H1 (cell line): Measurements from ENCODE around the gene ZNF609. TPM values are rescaled to one million over a fixed set of nuclear protein-coding genes. Genes with fewer than 3 reads are reported as not detected.

Experiments
- ASH2L ChIP-seq: fragments of 200-600, 300-600 bp; sonication (generic); IDR thresholded peaks from one replicate; pipeline ENCODE4 v1.7.1; 2017; ENCODE audit warnings: low read length
- BCL11A ChIP-seq, 2 experiments: IDR thresholded peaks; one replicate each; pipeline ENCODE4 v1.6.1; 2011; ENCODE audit warnings: low read depth in 2 of 2, low read length in 2 of 2, mild to moderate bottlenecking in 2 of 2
- CBX8 ChIP-seq: fragments of 300-800, 300-1000 bp; sonication (generic); IDR thresholded peaks from 2 replicates; pipeline ENCODE4 v1.7.1; 2016; ENCODE audit warnings: low read depth, low read length, borderline replicate concordance
- CHD2 ChIP-seq: IDR thresholded peaks from 2 replicates; pipeline ENCODE4 v1.6.1; 2012; ENCODE audit warnings: low read length, improper control_type of control experiment
- E2F6 ChIP-seq: IDR thresholded peaks from 2 replicates; pipeline ENCODE4 v1.6.1; 2012; ENCODE audit warnings: inconsistent platforms
- MAX ChIP-seq: IDR thresholded peaks from 2 replicates; pipeline ENCODE4 v1.6.1; 2012; ENCODE audit warnings: inconsistent platforms
- SIRT6 ChIP-seq: IDR thresholded peaks from one replicate; pipeline ENCODE4 v1.7.1; 2012; ENCODE audit warnings: low read length, inconsistent platforms
- SUZ12 ChIP-seq: fragments of 200-600 bp; sonication (generic); IDR thresholded peaks from 2 replicates; pipeline ENCODE4 v1.6.1; 2012; ENCODE audit warnings: mild to moderate bottlenecking, inconsistent platforms, low read length, moderate library complexity, mixed read lengths
- TCF12 ChIP-seq: IDR thresholded peaks from 2 replicates; pipeline ENCODE4 v1.6.1; 2011; ENCODE audit warnings: low read depth, mild to moderate bottlenecking, low read length
- USF2 ChIP-seq: IDR thresholded peaks from 2 replicates; pipeline ENCODE4 v1.6.1; 2011; ENCODE audit warnings: low read length, improper control_type of control experiment
- polyA plus RNA-seq, 7 experiments: library from polyadenylated mRNA; depleted of rRNA in 3 of 7; stranded (reverse) in 5 of 7; unstranded in 2 of 7; fragments of >200 nt in 5 of 7; fragments of 200-250 nt in 2 of 7; gene quantifications; 1 replicate in 5 of 7; 2 replicates in 1 of 7; 4 replicates in 1 of 7; pipeline versions ENCODE4 v1.2.1 to v1.2.3, GENCODE V29; 2011 to 2013; ENCODE audit warnings: missing spikeins in 2 of 7, mixed read lengths in 2 of 7
- total RNA-seq: library from RNA; stranded (reverse); fragmentation: NEBNext Ultra II Directional; extraction: Animal tissue kit (Norgen Biotek cat#: 25700); gene quantifications from 2 replicates; pipeline ENCODE4 v1.2.1, GENCODE V29; 2021

The ZNF609 gene
- total and polyA plus RNA-seq, 2 of the 8 experiments (the other 6 are each of a cell fraction or from before 2014, with no cell fraction given) = 15.5 to 47.8 TPM

GRCh38 chr15:64430000-64430735, 30.2 kb upstream of the ZNF609 start (continued):
- no peak for TF ChIP-seq USF2
- no peak for TF ChIP-seq SUZ12
- peak; percentile 60 to 81 for TF ChIP-seq BCL11A (IDR thresholded peaks at IDR 0.05; ENCODE audit: low read depth in 2 of 2, low read length in 2 of 2)
- no peak for TF ChIP-seq SIRT6
- TF ChIP-seq E2F6 = no peak
- peak; percentile 97 for TF ChIP-seq TCF12
- no peak for TF ChIP-seq MAX
- TF ChIP-seq CBX8 = no peak
- TF ChIP-seq ASH2L = no peak
- TF ChIP-seq CHD2 = no peak
